HG02840 (cell line): ENCODE results near the gene CASD1.
A peak's percentile ranks its signal among the peaks of the same experiment; 100 is the strongest.

Source experiments
- ATAC-seq: cut with Tn5 transposase; IDR thresholded peaks from one replicate; pipeline ENCODE4 v1.9.1; 2021; ENCODE audit warnings: mild to moderate bottlenecking, moderate library complexity, moderate number of reproducible peaks; ENCODE audit not compliant: unreplicated experiment, low FRiP score

Gene CASD1

GRCh38 chr7:94512735-94513564, 3.3 kb downstream of the CASD1 start:
- ATAC-seq: no peak

GRCh38 chr7:94513565-94513860, 3.9 kb downstream of the CASD1 start:
- ATAC-seq: no peak

- no peak for ATAC-seq
These were observed 4.7 kb downstream of the CASD1 start for GRCh38 chr7:94514140-94514889.

- ATAC-seq: no peak
These were observed 5.3 kb downstream of the CASD1 start for GRCh38 chr7:94514917-94515316.

- ATAC-seq: no peak
These were observed 16.3 kb downstream of the CASD1 start for GRCh38 chr7:94525923-94526322.

- no peak for ATAC-seq
These were observed 19.9 kb downstream of the CASD1 start for GRCh38 chr7:94529516-94529915.

- no peak for ATAC-seq
These were observed 20.5 kb downstream of the CASD1 start for GRCh38 chr7:94530109-94530508.

- ATAC-seq: no peak
These were observed 23.1 kb downstream of the CASD1 start for GRCh38 chr7:94532676-94533075.

- ATAC-seq: no peak
These were observed 30.8 kb downstream of the CASD1 start for GRCh38 chr7:94540428-94540827.

GRCh38 chr7:94547126-94547525, 37.5 kb downstream of the CASD1 start:
- ATAC-seq: no peak

GRCh38 chr7:94556028-94556427, 46.4 kb downstream of the CASD1 start:
- peak; percentile 77 for ATAC-seq

GRCh38 chr7:94557215-94557614, 47.6 kb downstream of the CASD1 start:
- no peak for ATAC-seq

- no peak for ATAC-seq
These were observed 50.4 kb downstream of the CASD1 start for GRCh38 chr7:94559972-94560371.

GRCh38 chr7:94561841-94562514, 52.4 kb downstream of the CASD1 start:
- no peak for ATAC-seq

GRCh38 chr7:94562525-94562924, 52.9 kb downstream of the CASD1 start:
- no peak for ATAC-seq

- ATAC-seq: no peak
These were observed 55.8 kb downstream of the CASD1 start for GRCh38 chr7:94565247-94565894.

GRCh38 chr7:94567396-94567795, 57.8 kb downstream of the CASD1 start:
- ATAC-seq: no peak

- no peak for ATAC-seq
These were observed 62.2 kb downstream of the CASD1 start for GRCh38 chr7:94571816-94572215.

- no peak for ATAC-seq
These were observed 66.0 kb downstream of the CASD1 start for GRCh38 chr7:94575646-94576045.

- no peak for ATAC-seq
These were observed 66.7 kb downstream of the CASD1 start for GRCh38 chr7:94576316-94576715.

GRCh38 chr7:94577357-94577756, 67.7 kb downstream of the CASD1 start:
- ATAC-seq: no peak
